ENCODE results near the gene PPP3CB. TPM values are rescaled to one million over a fixed set of nuclear protein-coding genes. Genes with fewer than 3 reads are reported as not detected.

The PPP3CB gene
- polyA plus RNA-seq, 1 donor from 2014 or later = 6.7 TPM

GRCh38 chr10:73497623-73498022 lies 1.8 kb upstream of the PPP3CB start:
- no peak overlapping the region for H3K27ac Mint-ChIP-seq
- H3K36me3 Mint-ChIP-seq = no peaks in the 10 kb centered on the region
- H3K4me1 Mint-ChIP-seq = peaks cover 34 to 50% (median 36%) of the 10 kb centered on the region in 3 donors
- H3K9me3 Mint-ChIP-seq = no peaks in the 10 kb centered on the region
- peaks cover 2% of the 10 kb centered on the region for H3K27me3 Mint-ChIP-seq
- peak overlapping the region in 3 of 4 donors; percentile 8 to 82 (median 50) for H3K4me3 Mint-ChIP-seq

- H3K36me3 Mint-ChIP-seq = no peaks in the 10 kb centered on the region
- peaks cover 29 to 42% (median 30%) of the 10 kb centered on the region in 3 donors for H3K4me1 Mint-ChIP-seq
- no peaks in the 10 kb centered on the region for H3K9me3 Mint-ChIP-seq
- H3K4me3 Mint-ChIP-seq = peak overlapping the region; percentile 82 to 97 (median 96)
- peaks cover 2% of the 10 kb centered on the region for H3K27me3 Mint-ChIP-seq
- peak overlapping the region; percentile 70 to 99 (median 96) for H3K27ac Mint-ChIP-seq
These were observed 469 bp downstream of the PPP3CB start for GRCh38 chr10:73495226-73495883.

- H3K9me3 Mint-ChIP-seq = no peaks in the 10 kb centered on the region
- peak overlapping the region; percentile 70 to 99 (median 96) for H3K27ac Mint-ChIP-seq
- peaks cover 2% of the 10 kb centered on the region for H3K27me3 Mint-ChIP-seq
- H3K4me3 Mint-ChIP-seq = peak overlapping the region; percentile 82 to 97 (median 96)
- peaks cover 3% of the 10 kb centered on the region for H3K36me3 Mint-ChIP-seq
- peaks cover 31 to 44% (median 33%) of the 10 kb centered on the region in 3 donors for H3K4me1 Mint-ChIP-seq
These were observed 973 bp downstream of the PPP3CB start for GRCh38 chr10:73494877-73495225.

GRCh38 chr10:73494213-73494612 lies 1.6 kb downstream of the PPP3CB start:
- H3K4me1 Mint-ChIP-seq = peaks cover 34 to 48% (median 35%) of the 10 kb centered on the region in 3 donors
- H3K27me3 Mint-ChIP-seq = peaks cover 2% of the 10 kb centered on the region
- peak overlapping the region; percentile 30 to 88 (median 70) for H3K4me3 Mint-ChIP-seq
- H3K36me3 Mint-ChIP-seq = peaks cover 3% of the 10 kb centered on the region
- H3K27ac Mint-ChIP-seq = peak overlapping the region in 2 of 3 donors; percentile 66 to 96
- H3K9me3 Mint-ChIP-seq = no peaks in the 10 kb centered on the region

GRCh38 chr10:73493781-73494180 lies 2.0 kb downstream of the PPP3CB start:
- Mint-ChIP-seq H3K27me3 (peaks cover 2% of the 10 kb centered on the region), H3K36me3 (peaks cover 3% of the 10 kb centered on the region), H3K4me3 (peak overlapping the region; percentile 30 to 88 (median 70)), H3K27ac (peak overlapping the region in 2 of 3 donors; percentile 66 to 96), H3K4me1 (peaks cover 37 to 51% (median 39%) of the 10 kb centered on the region in 3 donors), H3K9me3 (no peaks in the 10 kb centered on the region)

- H3K4me3 Mint-ChIP-seq = no peak overlapping the region
- H3K4me1 Mint-ChIP-seq = peaks cover 22 to 24% (median 23%) of the 10 kb centered on the region in 3 donors
- H3K27ac Mint-ChIP-seq = no peak overlapping the region
These were observed 9.2 kb downstream of the PPP3CB start for GRCh38 chr10:73486601-73487000.

GRCh38 chr10:73485320-73485719 lies 10.5 kb downstream of the PPP3CB start:
- Mint-ChIP-seq H3K27ac (peak overlapping the region in 1 of 3 donors; percentile 27), H3K36me3 (peaks cover 10% of the 10 kb centered on the region), H3K27me3 (no peaks in the 10 kb centered on the region), H3K4me1 (peaks cover 23 to 29% (median 24%) of the 10 kb centered on the region in 3 donors), H3K9me3 (no peaks in the 10 kb centered on the region), H3K4me3 (no peak overlapping the region)

More at GRCh38 chr10:73486601-73487000, 9.2 kb downstream of the PPP3CB start:
- H3K9me3 Mint-ChIP-seq = no peaks in the 10 kb centered on the region
- no peaks in the 10 kb centered on the region for H3K27me3 Mint-ChIP-seq
- H3K36me3 Mint-ChIP-seq = peaks cover 10% of the 10 kb centered on the region

- Mint-ChIP-seq H3K27ac (no peak overlapping the region), H3K36me3 (peaks cover 10% of the 10 kb centered on the region), H3K4me3 (peak overlapping the region in 2 of 4 donors; percentile 49 to 63), H3K9me3 (no peaks in the 10 kb centered on the region), H3K4me1 (peaks cover 17 to 21% (median 18%) of the 10 kb centered on the region in 3 donors), H3K27me3 (no peaks in the 10 kb centered on the region)
These were observed 15.7 kb downstream of the PPP3CB start for GRCh38 chr10:73480158-73480557.

GRCh38 chr10:73478636-73479035 lies 17.2 kb downstream of the PPP3CB start:
- Mint-ChIP-seq H3K9me3 (no peaks in the 10 kb centered on the region), H3K27me3 (no peaks in the 10 kb centered on the region), H3K4me1 (peaks cover 14 to 20% (median 16%) of the 10 kb centered on the region in 3 donors), H3K27ac (peak overlapping the region; percentile 29 to 78 (median 50)), H3K4me3 (peak overlapping the region in 1 of 4 donors; percentile 3), H3K36me3 (peaks cover 10% of the 10 kb centered on the region)

- Mint-ChIP-seq H3K4me3 (no peak overlapping the region), H3K36me3 (peaks cover 2% of the 10 kb centered on the region), H3K9me3 (no peaks in the 10 kb centered on the region), H3K27me3 (no peaks in the 10 kb centered on the region), H3K4me1 (peaks cover 4 to 8% (median 7%) of the 10 kb centered on the region in 3 donors), H3K27ac (peak overlapping the region in 1 of 3 donors; percentile 43)
These were observed 24.6 kb downstream of the PPP3CB start for GRCh38 chr10:73471226-73471625.

GRCh38 chr10:73469579-73469978 lies 26.2 kb downstream of the PPP3CB start:
- Mint-ChIP-seq H3K27me3 (no peaks in the 10 kb centered on the region), H3K9me3 (no peaks in the 10 kb centered on the region), H3K27ac (peak overlapping the region in 1 of 3 donors; percentile 6), H3K36me3 (peaks cover 2% of the 10 kb centered on the region), H3K4me3 (no peak overlapping the region), H3K4me1 (peaks cover 4 to 8% (median 5%) of the 10 kb centered on the region in 3 donors)

- Mint-ChIP-seq H3K4me1 (peaks cover 0 to 8% (median 8%) of the 10 kb centered on the region in 3 donors), H3K36me3 (peaks cover 9% of the 10 kb centered on the region), H3K27ac (no peak overlapping the region), H3K9me3 (no peaks in the 10 kb centered on the region), H3K4me3 (no peak overlapping the region), H3K27me3 (no peaks in the 10 kb centered on the region)
These were observed 28.6 kb downstream of the PPP3CB start for GRCh38 chr10:73467206-73467605.

GRCh38 chr10:73465978-73466726 lies 29.7 kb downstream of the PPP3CB start:
- Mint-ChIP-seq H3K36me3 (peaks cover 8% of the 10 kb centered on the region), H3K27me3 (no peaks in the 10 kb centered on the region), H3K4me1 (peaks cover 0 to 10% (median 8%) of the 10 kb centered on the region in 3 donors), H3K9me3 (no peaks in the 10 kb centered on the region), H3K27ac (peak overlapping the region in 1 of 3 donors; percentile 77), H3K4me3 (no peak overlapping the region)

- Mint-ChIP-seq H3K27me3 (no peaks in the 10 kb centered on the region), H3K9me3 (no peaks in the 10 kb centered on the region), H3K4me3 (no peak overlapping the region), H3K36me3 (peaks cover 8% of the 10 kb centered on the region), H3K4me1 (peaks cover 0 to 6% (median 0%) of the 10 kb centered on the region in 3 donors), H3K27ac (no peak overlapping the region)
These were observed 34.9 kb downstream of the PPP3CB start for GRCh38 chr10:73460897-73461296.

- H3K27me3 Mint-ChIP-seq = no peaks in the 10 kb centered on the region
- no peak overlapping the region for H3K27ac Mint-ChIP-seq
- peaks cover 10% of the 10 kb centered on the region for H3K36me3 Mint-ChIP-seq
- H3K4me3 Mint-ChIP-seq = no peak overlapping the region
- no peaks in the 10 kb centered on the region for H3K9me3 Mint-ChIP-seq
- peaks cover 0 to 6% (median 1%) of the 10 kb centered on the region in 3 donors for H3K4me1 Mint-ChIP-seq
These were observed 36.0 kb downstream of the PPP3CB start for GRCh38 chr10:73459683-73460314.
